ENCODE data around the gene MTIF3. TPM values are rescaled to one million over a fixed set of nuclear protein-coding genes. Genes with fewer than 3 reads are reported as not detected.

Gene MTIF3
- total RNA-seq, 1 experiment from 2014 or later = 31.6 TPM

GRCh38 chr13:27472941-27473340 is 22.6 kb upstream of the MTIF3 start:
- no peak overlapping the region for H2BK5ac ChIP-seq (ENCODE audit: insufficient read length, low read length)
- peaks cover 2% of the 10 kb centered on the region for H3K27me3 Mint-ChIP-seq (ENCODE audit: low read depth)
- H3K9me3 Mint-ChIP-seq = peaks cover 0 to 3% of the 10 kb centered on the region in 2 experiments; a peak in 1 of 5 replicates

More at GRCh38 chr13:27472941-27473340, 22.6 kb upstream of the MTIF3 start:
- Histone ChIP-seq H3K27me3 (ENCODE audit: insufficient read depth, low read length) (no peaks in the 10 kb centered on the region), H3K4me2 (ENCODE audit: insufficient read depth, insufficient read length, low read length) (no peak overlapping the region), H2BK20ac (ENCODE audit: low read depth, low read length, poor library complexity, severe bottlenecking) (no peak overlapping the region), H2BK15ac (ENCODE audit: low read depth, low read length) (no peak overlapping the region), H2AFZ (ENCODE audit: low read length) (no peak overlapping the region), H2BK120ac (ENCODE audit: low read depth, low read length, poor library complexity, severe bottlenecking) (no peak overlapping the region), H3K27ac (ENCODE audit: insufficient read length, low read depth, low read length) (no peak overlapping the region), H4K91ac (ENCODE audit: insufficient read length, low read depth, low read length) (no peak overlapping the region), H3K9ac (ENCODE audit: extremely low read depth, insufficient read length, low read length) (no peak overlapping the region), H3K14ac (ENCODE audit: insufficient read depth, low read length) (no peak overlapping the region), H2BK12ac (ENCODE audit: insufficient read length, low read depth, low read length) (no peak overlapping the region), H2AK5ac (ENCODE audit: insufficient read length, low read length) (no peak overlapping the region), H3K79me1 (ENCODE audit: insufficient read depth, low read depth, low read length, poor library complexity, severe bottlenecking) (no peaks in the 10 kb centered on the region), H3K23me2 (ENCODE audit: insufficient read length, low read depth, low read length, poor library complexity, severe bottlenecking) (no peaks in the 10 kb centered on the region), H3K79me2 (ENCODE audit: insufficient read depth, low read length) (no peaks in the 10 kb centered on the region), H3K9me3 (ENCODE audit: control insufficient read depth, low read depth, low read length) (no peaks in the 10 kb centered on the region), H4K5ac (ENCODE audit: insufficient read length, low read depth, low read length) (no peak overlapping the region), H3K4me1 (ENCODE audit: insufficient read depth, low read length) (no peaks in the 10 kb centered on the region), H4K8ac (replicated peaks; ENCODE audit: insufficient read length, low read depth, low read length) (no peak overlapping the region), H3T11ph (ENCODE audit: low read length) (no peak overlapping the region), H3K4ac (ENCODE audit: low read depth, low read length) (no peak overlapping the region), H3K56ac (ENCODE audit: insufficient read length, low read depth, low read length) (no peak overlapping the region), H3K23ac (ENCODE audit: insufficient read length, low read depth, low read length) (no peak overlapping the region), H4K20me1 (ENCODE audit: control insufficient read depth, insufficient read depth, insufficient read length) (no peaks in the 10 kb centered on the region), H3K18ac (ENCODE audit: insufficient read length, low read depth, low read length) (no peak overlapping the region)
- Mint-ChIP-seq H3K36me3 (ENCODE audit: insufficient read depth in 1 of 3, low read depth in 3 of 3) (no peaks in the 10 kb centered on the region), H3K27ac (no peak overlapping the region), H3K4me1 (peaks cover 5% of the 10 kb centered on the region in 2 experiments; a peak in 2 of 4 replicates), H3K4me3 (no peak overlapping the region)
- WGBS (ENCODE audit: extremely low coverage, insufficient read length, low lambda C conversion rate) = no CpG with 5 or more reads among the region's 3 CpGs
- no peak for TF ChIP-seq CTCF (conservative IDR thresholded peaks at IDR 0.05)
- no peak for DNase-seq

All from H9 (cell line).